DOHH2 (cell line): ENCODE data around the gene SMC6.

ENCODE experiments used
- EZH2phosphoT487 ChIP-seq: fragments of 200-600 bp; sonication (generic); IDR thresholded peaks from 2 replicates; pipeline ENCODE4 v1.6.1; 2017; ENCODE audit warnings: borderline replicate concordance, mild to moderate bottlenecking, antibody characterized with exemption, low read length, moderate library complexity, mixed read lengths
- TF ChIP-seq, protein P1 (sequence below): fragments of 200-600 bp; sonication (generic); IDR thresholded peaks from one replicate; pipeline ENCODE4 v1.5.1; 2014; ENCODE audit warnings: antibody characterized with exemption, mild to moderate bottlenecking, low read depth, low read length; ENCODE audit not compliant: poor library complexity, severe bottlenecking

DNA sequence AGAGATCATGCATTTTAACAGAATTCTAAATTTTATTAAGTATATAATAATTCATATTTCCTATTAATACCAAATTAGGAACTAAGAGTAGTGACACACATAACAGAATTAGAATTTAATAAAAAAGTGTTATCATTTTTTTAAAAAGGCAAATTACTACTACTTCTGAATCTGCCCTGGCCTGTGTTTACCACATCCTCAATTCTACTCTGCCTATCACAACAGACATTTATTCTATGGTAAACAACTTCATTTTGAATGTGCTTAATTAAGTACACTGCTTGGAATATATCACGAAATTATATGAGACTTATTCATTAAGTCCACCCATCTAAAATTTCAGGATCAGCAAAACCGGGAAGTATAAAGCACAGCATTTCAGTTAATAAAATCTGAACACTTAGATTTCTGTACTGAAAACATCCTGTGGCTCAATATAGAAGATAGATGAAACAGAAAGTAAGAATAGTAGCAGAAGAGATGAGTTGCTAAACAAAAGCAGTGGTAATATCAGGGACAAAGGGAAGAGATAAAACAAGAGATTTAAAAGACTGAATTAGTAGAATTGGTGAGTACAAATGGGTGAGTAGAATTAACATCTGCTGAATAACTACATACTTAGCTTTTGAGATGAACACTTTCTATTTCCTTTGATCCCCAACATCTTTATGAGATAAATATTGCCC lies 3.7 kb downstream of the SMC6 start:
- TF ChIP-seq, protein P1, sequence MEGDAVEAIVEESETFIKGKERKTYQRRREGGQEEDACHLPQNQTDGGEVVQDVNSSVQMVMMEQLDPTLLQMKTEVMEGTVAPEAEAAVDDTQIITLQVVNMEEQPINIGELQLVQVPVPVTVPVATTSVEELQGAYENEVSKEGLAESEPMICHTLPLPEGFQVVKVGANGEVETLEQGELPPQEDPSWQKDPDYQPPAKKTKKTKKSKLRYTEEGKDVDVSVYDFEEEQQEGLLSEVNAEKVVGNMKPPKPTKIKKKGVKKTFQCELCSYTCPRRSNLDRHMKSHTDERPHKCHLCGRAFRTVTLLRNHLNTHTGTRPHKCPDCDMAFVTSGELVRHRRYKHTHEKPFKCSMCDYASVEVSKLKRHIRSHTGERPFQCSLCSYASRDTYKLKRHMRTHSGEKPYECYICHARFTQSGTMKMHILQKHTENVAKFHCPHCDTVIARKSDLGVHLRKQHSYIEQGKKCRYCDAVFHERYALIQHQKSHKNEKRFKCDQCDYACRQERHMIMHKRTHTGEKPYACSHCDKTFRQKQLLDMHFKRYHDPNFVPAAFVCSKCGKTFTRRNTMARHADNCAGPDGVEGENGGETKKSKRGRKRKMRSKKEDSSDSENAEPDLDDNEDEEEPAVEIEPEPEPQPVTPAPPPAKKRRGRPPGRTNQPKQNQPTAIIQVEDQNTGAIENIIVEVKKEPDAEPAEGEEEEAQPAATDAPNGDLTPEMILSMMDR, result no peak
- no peak for TF ChIP-seq EZH2phosphoT487
